Activated naive CD8-positive, alpha-beta T cell treated with anti-CD3 and anti-CD28 coated beads for 36 hours (primary cell): ENCODE results near the gene PAPPA2. TPM values are rescaled to one million over a fixed set of nuclear protein-coding genes. Genes with fewer than 3 reads are reported as not detected.
A peak's percentile ranks its signal among the peaks of the same experiment; 100 is the strongest.

ENCODE experiments used
- DNase-seq: peaks from one replicate; pipeline ENCODE4 v3.0.0; 2021
- H3K27ac Mint-ChIP-seq: one replicate; pipeline ENCODE4 v1.8.0; 2022; ENCODE audit warnings: mild to moderate bottlenecking, moderate library complexity, mixed read lengths
- H3K27me3 Mint-ChIP-seq: one replicate; pipeline ENCODE4 v1.8.0; 2022; ENCODE audit warnings: mild to moderate bottlenecking, mixed read lengths
- H3K36me3 Mint-ChIP-seq: one replicate; pipeline ENCODE4 v1.8.0; 2021; ENCODE audit warnings: mild to moderate bottlenecking, mixed read lengths
- H3K4me1 Mint-ChIP-seq: one replicate; pipeline ENCODE4 v1.8.0; 2021; ENCODE audit warnings: mixed read lengths
- H3K4me3 Mint-ChIP-seq: one replicate; pipeline ENCODE4 v1.8.0; 2022; ENCODE audit warnings: mild to moderate bottlenecking, moderate library complexity, mixed read lengths
- H3K9me3 Mint-ChIP-seq: one replicate; pipeline ENCODE4 v1.8.0; 2022; ENCODE audit warnings: mixed read lengths
- total RNA-seq, 2 experiments: library from RNA; stranded (reverse); gene quantifications; one replicate each; pipeline ENCODE4 v1.2.3, GENCODE V29; 2021

PAPPA2 gene
- total RNA-seq, 2 experiments from 2014 or later: 0.12 to 0.52 TPM

- Mint-ChIP-seq H3K36me3 (no peaks in the 10 kb centered on the region), H3K9me3 (no peaks in the 10 kb centered on the region), H3K27me3 (no peaks in the 10 kb centered on the region), H3K4me3 (no peak overlapping the region), H3K27ac (no peak overlapping the region), H3K4me1 (no peaks in the 10 kb centered on the region)
- no peak for DNase-seq
These were observed 68.1 kb downstream of the PAPPA2 start for GRCh38 chr1:176531036-176531435.

GRCh38 chr1:176531921-176532897 lies 69.2 kb downstream of the PAPPA2 start:
- Mint-ChIP-seq H3K36me3 (no peaks in the 10 kb centered on the region), H3K4me3 (no peak overlapping the region), H3K27ac (peak overlapping the region; percentile 30)

GRCh38 chr1:176533020-176533419 lies 70.0 kb downstream of the PAPPA2 start:
- no peak overlapping the region for H3K27ac Mint-ChIP-seq
- no peaks in the 10 kb centered on the region for H3K36me3 Mint-ChIP-seq
- no peak for DNase-seq
- H3K27me3 Mint-ChIP-seq: no peaks in the 10 kb centered on the region
- no peaks in the 10 kb centered on the region for H3K4me1 Mint-ChIP-seq
- no peak overlapping the region for H3K4me3 Mint-ChIP-seq
- no peaks in the 10 kb centered on the region for H3K9me3 Mint-ChIP-seq

More at GRCh38 chr1:176531921-176532897, 69.2 kb downstream of the PAPPA2 start:
- H3K9me3 Mint-ChIP-seq: no peaks in the 10 kb centered on the region
- no peaks in the 10 kb centered on the region for H3K27me3 Mint-ChIP-seq
- H3K4me1 Mint-ChIP-seq: no peaks in the 10 kb centered on the region
- DNase-seq: no peak

GRCh38 chr1:176536588-176536987 lies 73.6 kb downstream of the PAPPA2 start:
- Mint-ChIP-seq H3K27ac (no peak overlapping the region), H3K4me3 (no peak overlapping the region), H3K27me3 (no peaks in the 10 kb centered on the region), H3K9me3 (no peaks in the 10 kb centered on the region), H3K4me1 (no peaks in the 10 kb centered on the region), H3K36me3 (no peaks in the 10 kb centered on the region)
- no peak for DNase-seq

- H3K36me3 Mint-ChIP-seq: no peaks in the 10 kb centered on the region
- no peak overlapping the region for H3K27ac Mint-ChIP-seq
- H3K27me3 Mint-ChIP-seq: no peaks in the 10 kb centered on the region
- no peaks in the 10 kb centered on the region for H3K4me1 Mint-ChIP-seq
- H3K4me3 Mint-ChIP-seq: no peak overlapping the region
- DNase-seq: no peak
- no peaks in the 10 kb centered on the region for H3K9me3 Mint-ChIP-seq
These were observed 76.0 kb downstream of the PAPPA2 start for GRCh38 chr1:176539018-176539417.

GRCh38 chr1:176540428-176540827 lies 77.5 kb downstream of the PAPPA2 start:
- H3K4me1 Mint-ChIP-seq: no peaks in the 10 kb centered on the region
- no peaks in the 10 kb centered on the region for H3K27me3 Mint-ChIP-seq
- H3K9me3 Mint-ChIP-seq: no peaks in the 10 kb centered on the region
- no peak overlapping the region for H3K4me3 Mint-ChIP-seq
- DNase-seq: no peak
- H3K36me3 Mint-ChIP-seq: no peaks in the 10 kb centered on the region
- H3K27ac Mint-ChIP-seq: no peak overlapping the region

GRCh38 chr1:176541663-176542062 lies 78.7 kb downstream of the PAPPA2 start:
- no peak overlapping the region for H3K27ac Mint-ChIP-seq
- H3K4me3 Mint-ChIP-seq: no peak overlapping the region
- no peaks in the 10 kb centered on the region for H3K4me1 Mint-ChIP-seq
- DNase-seq: no peak
- H3K36me3 Mint-ChIP-seq: no peaks in the 10 kb centered on the region
- no peaks in the 10 kb centered on the region for H3K27me3 Mint-ChIP-seq
- H3K9me3 Mint-ChIP-seq: no peaks in the 10 kb centered on the region

- no peak overlapping the region for H3K27ac Mint-ChIP-seq
- H3K27me3 Mint-ChIP-seq: no peaks in the 10 kb centered on the region
- H3K4me1 Mint-ChIP-seq: no peaks in the 10 kb centered on the region
- H3K36me3 Mint-ChIP-seq: no peaks in the 10 kb centered on the region
- no peak overlapping the region for H3K4me3 Mint-ChIP-seq
- H3K9me3 Mint-ChIP-seq: no peaks in the 10 kb centered on the region
- no peak for DNase-seq
These were observed 79.4 kb downstream of the PAPPA2 start for GRCh38 chr1:176542352-176542751.

- Mint-ChIP-seq H3K4me3 (no peak overlapping the region), H3K27me3 (no peaks in the 10 kb centered on the region), H3K27ac (no peak overlapping the region), H3K9me3 (no peaks in the 10 kb centered on the region), H3K36me3 (no peaks in the 10 kb centered on the region), H3K4me1 (no peaks in the 10 kb centered on the region)
- no peak for DNase-seq
These were observed 80.6 kb downstream of the PAPPA2 start for GRCh38 chr1:176543360-176544129.

GRCh38 chr1:176545034-176545639 lies 82.2 kb downstream of the PAPPA2 start:
- Mint-ChIP-seq H3K4me3 (no peak overlapping the region), H3K9me3 (no peaks in the 10 kb centered on the region), H3K4me1 (no peaks in the 10 kb centered on the region), H3K27ac (no peak overlapping the region), H3K27me3 (no peaks in the 10 kb centered on the region), H3K36me3 (no peaks in the 10 kb centered on the region)
- no peak for DNase-seq

- DNase-seq: no peak
- Mint-ChIP-seq H3K4me3 (no peak overlapping the region), H3K9me3 (no peaks in the 10 kb centered on the region), H3K27ac (no peak overlapping the region), H3K27me3 (peaks cover 7% of the 10 kb centered on the region), H3K4me1 (no peaks in the 10 kb centered on the region), H3K36me3 (no peaks in the 10 kb centered on the region)
These were observed 83.8 kb downstream of the PAPPA2 start for GRCh38 chr1:176546825-176547224.

- Mint-ChIP-seq H3K27me3 (peaks cover 44% of the 10 kb centered on the region), H3K9me3 (no peaks in the 10 kb centered on the region), H3K4me1 (no peaks in the 10 kb centered on the region), H3K4me3 (no peak overlapping the region), H3K27ac (no peak overlapping the region), H3K36me3 (peaks cover 2% of the 10 kb centered on the region)
- no peak for DNase-seq
These were observed 88.2 kb downstream of the PAPPA2 start for GRCh38 chr1:176551146-176551545.

- no peaks in the 10 kb centered on the region for H3K4me1 Mint-ChIP-seq
- no peak overlapping the region for H3K4me3 Mint-ChIP-seq
- DNase-seq: no peak
- H3K36me3 Mint-ChIP-seq: peaks cover 2% of the 10 kb centered on the region
- peaks cover 44% of the 10 kb centered on the region for H3K27me3 Mint-ChIP-seq
- no peak overlapping the region for H3K27ac Mint-ChIP-seq
- no peaks in the 10 kb centered on the region for H3K9me3 Mint-ChIP-seq
These were observed 89.4 kb downstream of the PAPPA2 start for GRCh38 chr1:176552217-176552991.

- peaks cover 44% of the 10 kb centered on the region for H3K27me3 Mint-ChIP-seq
- H3K27ac Mint-ChIP-seq: no peak overlapping the region
- H3K4me3 Mint-ChIP-seq: no peak overlapping the region
- no peaks in the 10 kb centered on the region for H3K4me1 Mint-ChIP-seq
- no peak for DNase-seq
- H3K9me3 Mint-ChIP-seq: no peaks in the 10 kb centered on the region
- peaks cover 2% of the 10 kb centered on the region for H3K36me3 Mint-ChIP-seq
These were observed 90.0 kb downstream of the PAPPA2 start for GRCh38 chr1:176552999-176553398.
